ENCODE measurements around the gene CBX1.

- TF ChIP-seq CHD2 (IDR thresholded peaks at IDR 0.05; ENCODE audit: borderline replicate concordance, low read depth, low read length) (no peak), JUNB (IDR thresholded peaks at IDR 0.05) (no peak), CTCF (IDR thresholded peaks at IDR 0.05 in 2 of 3, conservative IDR thresholded peaks at IDR 0.05 in 1 of 3; ENCODE audit: control insufficient read depth in 2 of 3, extremely low read depth in 1 of 3, insufficient read depth in 1 of 3, low read depth in 3 of 3, low read length in 3 of 3) (no peak), NBN (IDR thresholded peaks at IDR 0.05) (no peak), KDM1A (IDR thresholded peaks at IDR 0.05; ENCODE audit: borderline replicate concordance) (no peak), FOXM1 (IDR thresholded peaks at IDR 0.05; ENCODE audit: low read depth, low read length) (no peak), EP300 (IDR thresholded peaks at IDR 0.05; ENCODE audit: borderline replicate concordance in 1 of 2, control insufficient read depth in 1 of 2, low read depth in 2 of 2, low read length in 2 of 2) (no peak), BACH1 (IDR thresholded peaks at IDR 0.05; ENCODE audit: borderline replicate concordance) (no peak)
Measured at GRCh38 chr17:48110761-48111160, 9.5 kb upstream of the CBX1 start.
